NK-92 (cell line): ENCODE measurements around the gene HCFC1.
A peak's percentile ranks its signal among the peaks of the same experiment; 100 is the strongest.

Experiments used
- DNase-seq: peaks from one replicate; lab custom pipeline; 2025; ENCODE audit not compliant: unreplicated experiment; lab: John Stamatoyannopoulos, UW

HCFC1 gene

DNA sequence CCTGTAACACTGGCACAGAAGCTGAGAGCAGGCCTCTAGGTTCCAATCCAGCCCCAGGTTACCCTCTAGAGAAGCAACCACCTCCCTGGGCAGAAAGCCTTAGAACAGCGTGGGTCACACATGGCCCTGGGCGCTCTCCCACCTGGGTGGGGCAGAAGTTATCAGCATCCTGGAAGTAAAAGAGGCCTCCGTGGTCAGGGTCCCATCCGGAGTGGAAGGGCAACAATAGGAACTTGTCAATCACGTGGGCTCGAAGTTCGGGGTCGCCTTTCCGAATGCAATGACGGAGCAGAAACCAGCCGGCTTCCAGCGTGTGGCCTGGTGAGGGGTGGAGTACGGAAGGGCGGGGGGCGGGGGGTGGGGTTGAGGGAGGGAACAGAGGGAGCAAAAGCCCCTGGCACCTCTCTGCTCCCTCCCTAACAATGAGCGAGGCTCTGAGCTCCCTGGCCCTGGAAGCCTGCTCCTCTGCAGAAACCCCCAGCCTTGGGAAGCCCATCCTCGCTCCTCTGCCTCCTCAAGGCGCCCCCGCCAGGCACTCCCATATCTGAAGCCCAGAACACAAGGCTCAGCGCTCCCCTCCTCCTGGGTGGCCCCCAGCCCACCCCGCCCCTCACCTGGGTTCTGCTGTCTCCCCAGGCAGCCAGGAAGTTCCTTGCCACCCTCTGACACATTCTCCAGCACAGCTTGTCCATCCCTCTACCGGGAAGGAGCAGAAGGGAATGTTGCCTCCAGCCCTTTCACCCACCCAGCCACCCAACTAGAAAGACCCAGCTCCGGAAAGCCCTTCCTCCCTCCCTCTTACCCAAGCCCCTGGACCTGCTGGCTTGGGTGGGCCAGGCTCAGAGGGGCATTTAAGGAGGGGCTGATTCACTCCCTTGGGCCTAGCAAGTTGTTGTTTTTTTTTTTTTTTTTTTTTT, 30.0 kb downstream of the HCFC1 start:
- no peak for DNase-seq

DNA sequence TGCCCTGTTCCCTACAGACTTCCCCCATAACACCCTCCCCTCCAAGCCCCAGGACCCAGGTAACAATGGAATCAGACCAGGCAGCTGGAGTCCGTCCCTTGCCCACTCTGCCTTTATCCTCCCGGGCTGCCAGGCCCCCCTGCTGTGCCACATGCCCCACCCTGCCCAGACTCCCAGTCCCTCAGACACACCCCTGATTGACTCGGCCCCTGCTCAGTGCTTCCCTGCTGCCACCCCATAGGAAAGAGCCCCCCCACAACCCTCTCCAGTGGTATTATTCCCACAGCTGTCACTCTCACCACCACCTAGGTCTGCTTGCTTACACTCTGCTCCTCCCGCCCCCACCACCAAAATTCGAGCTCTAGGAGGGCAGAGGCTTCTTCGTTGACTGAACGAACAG, 32.0 kb downstream of the HCFC1 start:
- DNase-seq, result no peak

DNA sequence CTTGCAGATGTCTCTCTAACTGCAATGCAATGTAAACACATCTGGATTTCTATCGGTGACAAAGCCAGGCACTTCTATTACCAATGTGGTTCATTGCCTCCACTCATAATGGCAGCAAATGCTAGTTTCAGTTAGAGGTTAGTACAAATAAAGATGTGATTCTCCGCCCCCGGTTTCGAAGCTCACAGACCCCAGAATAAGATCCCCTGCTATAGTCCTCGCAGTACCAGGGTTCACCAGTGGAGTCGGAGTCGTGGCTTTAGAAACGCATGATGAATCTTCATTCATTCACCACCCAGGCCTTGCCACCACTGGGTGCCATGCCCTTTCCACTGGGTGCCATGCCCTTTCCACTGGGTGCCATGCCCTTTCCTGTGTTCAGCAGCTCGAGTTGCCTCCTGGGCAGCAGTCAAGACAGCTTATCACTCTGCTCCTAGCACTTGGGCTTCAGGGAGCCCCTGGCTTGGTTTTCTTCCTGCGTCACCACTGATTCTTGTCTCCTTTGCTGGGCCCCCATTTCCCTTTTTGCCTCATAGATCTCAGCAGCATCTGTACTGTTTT, 33.3 kb downstream of the HCFC1 start:
- no peak for DNase-seq

DNA sequence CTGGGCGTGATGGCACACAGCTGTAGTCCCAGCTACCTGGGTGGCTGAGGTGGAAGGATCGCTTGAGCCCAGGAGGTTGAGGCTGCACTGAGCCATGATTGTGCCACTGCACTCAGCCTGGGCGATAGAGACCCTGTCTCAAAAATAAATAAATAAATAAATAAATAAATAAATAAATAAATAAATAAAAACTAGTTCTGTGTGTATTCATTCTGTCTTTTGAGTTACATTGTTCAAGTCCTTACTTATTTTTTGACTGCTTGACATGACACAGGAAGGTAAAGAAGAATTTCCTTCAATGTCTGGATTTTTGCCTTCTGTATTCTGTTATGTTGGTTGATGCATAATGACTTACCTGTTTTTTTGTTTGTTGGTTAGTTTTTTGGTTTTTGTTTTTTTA, 34.6 kb downstream of the HCFC1 start:
- no peak for DNase-seq

DNA sequence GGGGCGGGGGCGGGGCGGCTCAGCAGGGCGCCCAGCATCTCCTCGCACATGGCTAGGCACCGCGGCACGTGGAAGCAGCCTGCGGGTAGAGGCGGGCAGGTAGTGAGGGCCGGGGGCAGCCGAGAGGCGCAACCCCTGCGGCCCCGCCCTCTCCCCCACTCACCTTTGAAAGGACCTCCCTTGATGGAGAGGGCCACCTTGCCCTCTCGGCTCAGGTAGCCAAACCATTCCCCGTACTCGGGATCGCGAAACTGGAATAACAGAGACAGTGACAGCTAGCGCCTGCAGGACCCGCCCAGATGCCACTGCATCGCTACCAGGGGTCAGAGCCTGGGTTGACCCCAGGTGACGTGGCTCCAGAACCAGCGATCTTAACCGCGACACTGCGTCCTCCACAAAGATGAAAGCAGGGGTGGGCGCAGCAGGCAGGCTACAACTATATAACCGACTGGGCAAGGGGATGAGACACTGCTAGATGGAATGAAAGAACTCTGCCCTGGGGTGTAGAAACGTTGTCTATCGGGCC, 36.2 kb downstream of the HCFC1 start:
- no peak for DNase-seq

DNA sequence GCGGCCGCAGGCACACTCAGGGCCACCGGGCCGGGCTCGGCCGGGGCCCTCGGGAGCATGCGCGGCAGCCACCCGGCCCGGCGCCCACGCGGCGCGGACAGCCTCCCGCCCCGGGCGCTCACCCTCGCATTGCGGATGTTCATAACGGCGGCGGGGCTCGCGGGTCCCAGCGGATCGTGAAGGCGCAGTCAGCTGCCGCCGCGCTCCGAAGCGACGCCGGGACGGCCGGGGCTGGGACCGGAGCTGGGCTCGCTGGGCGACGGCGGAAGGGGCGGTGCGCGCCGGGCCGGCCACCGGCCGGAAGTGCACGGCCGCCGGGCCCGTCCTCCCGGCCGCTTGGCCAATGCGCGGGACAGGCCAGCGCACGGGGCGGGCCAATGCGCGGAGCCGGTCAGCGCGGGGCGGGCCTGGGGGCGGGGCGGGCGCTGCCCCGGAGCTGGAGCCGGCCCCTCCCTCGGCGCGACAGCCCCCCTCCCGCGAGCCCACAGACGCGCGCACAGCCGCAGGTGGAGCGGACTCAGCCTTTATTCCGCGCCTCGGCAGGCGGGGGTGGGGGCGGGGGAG, 36.8 kb downstream of the HCFC1 start, which contains the start of gene NAA10:
TSS of gene NAA10 (minus strand) at position 276 of the 564 bp plus-strand sequence. CDS start at position 143, 133 bp downstream.
- DNase-seq, result no peak

DNA sequence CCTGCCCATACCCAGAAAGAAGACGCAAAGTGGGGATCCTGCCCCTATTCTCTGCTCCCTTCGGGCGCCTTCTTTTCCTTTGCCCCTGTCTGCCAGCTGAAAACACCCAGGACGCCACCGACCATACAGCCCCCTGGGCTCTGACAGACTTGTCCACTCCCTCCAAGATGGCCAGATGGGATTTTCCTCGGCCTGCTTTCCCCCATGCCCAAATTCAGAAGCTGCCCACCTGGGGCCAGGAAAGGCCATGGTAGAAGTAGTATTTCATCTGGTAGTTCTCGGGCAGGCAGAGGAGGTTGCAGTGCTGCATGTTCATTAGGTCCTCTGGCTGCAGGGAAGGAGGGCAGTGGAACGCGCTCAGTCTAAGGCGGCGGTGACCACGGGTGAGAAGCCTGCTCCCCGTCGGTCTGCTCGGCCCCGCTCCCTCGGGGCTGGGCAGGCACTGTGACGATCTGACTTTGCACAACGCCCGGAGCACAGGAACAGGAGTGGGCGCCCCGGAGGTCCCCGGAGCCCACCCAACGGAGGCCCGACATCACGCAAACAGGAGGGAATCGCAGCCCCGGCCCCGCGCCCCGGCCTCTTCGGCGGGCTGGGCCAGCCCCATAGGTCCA, 37.4 kb downstream of the HCFC1 start:
- DNase-seq, result no peak

DNA sequence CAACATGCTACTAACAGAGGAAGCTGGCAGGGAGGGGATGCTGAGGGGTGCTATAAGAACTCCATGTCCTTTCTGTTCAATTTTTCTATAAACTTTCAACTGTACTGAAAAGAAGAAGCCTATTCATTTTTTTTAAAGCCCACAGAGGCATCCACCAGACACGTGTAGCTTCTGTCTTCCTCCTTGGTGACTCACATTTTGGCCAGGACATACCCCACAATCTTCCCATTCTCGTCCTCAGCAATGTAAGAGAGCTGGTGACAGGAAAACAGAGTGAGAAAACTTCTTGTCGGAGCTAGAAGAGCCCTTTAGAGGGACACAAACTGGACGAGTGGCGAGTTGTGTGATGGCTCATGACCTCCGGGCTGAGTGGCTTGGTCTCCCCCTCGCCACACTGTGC, 37.9 kb downstream of the HCFC1 start:
- no peak for DNase-seq

DNA sequence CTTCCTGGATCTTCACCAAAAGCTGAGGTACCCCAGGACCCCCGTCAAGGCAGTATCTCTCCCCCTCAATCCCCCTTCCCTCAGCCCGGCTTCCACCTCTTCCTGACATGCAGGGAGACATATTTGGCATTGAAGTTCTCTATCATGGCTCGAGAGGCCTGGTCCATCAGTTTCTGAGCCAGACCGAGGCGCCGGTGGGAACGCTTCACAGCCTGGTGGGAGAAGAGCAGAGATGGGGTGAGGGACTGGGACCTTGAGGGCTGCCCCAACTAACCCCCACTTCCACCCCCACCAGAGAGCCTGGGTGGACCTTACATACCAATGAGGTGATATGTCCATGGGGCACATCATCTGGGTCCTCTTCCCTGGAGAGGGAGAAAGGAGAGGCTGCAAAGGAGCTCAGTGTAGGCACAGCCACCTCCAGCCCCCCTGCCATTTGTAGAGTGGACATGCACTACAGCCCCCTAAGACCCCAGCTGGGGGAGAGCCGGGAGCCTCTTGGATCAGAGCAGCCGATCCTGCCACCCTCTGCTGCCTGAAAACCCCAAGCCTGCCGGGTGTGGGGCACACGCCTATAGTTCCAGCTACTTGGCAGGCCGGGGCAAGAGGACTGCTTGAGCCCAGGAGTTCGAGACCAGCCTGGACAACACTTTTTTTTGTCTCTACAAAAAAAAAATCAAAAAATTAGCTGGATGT, 39.2 kb downstream of the HCFC1 start:
- DNase-seq, result no peak

DNA sequence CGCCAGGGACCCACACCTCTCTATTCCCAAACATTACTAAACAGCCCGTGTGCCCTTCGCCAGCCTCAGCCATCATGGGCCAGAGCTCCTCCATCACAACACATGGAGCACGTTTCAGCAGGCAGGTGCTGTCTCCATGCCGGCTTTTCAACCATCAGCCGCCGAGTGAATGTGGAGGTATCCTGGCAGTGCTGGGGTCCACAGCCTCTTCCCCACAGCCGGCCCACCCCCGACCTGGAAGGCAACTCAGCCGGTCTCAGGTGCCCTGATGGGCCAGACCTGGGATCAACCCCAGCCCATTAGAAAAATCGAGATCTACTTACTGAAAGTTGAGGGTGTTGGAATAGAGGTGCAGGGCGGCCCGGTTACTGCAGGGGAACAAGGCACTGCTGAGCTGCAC, 39.9 kb downstream of the HCFC1 start:
- DNase-seq, result no peak

DNA sequence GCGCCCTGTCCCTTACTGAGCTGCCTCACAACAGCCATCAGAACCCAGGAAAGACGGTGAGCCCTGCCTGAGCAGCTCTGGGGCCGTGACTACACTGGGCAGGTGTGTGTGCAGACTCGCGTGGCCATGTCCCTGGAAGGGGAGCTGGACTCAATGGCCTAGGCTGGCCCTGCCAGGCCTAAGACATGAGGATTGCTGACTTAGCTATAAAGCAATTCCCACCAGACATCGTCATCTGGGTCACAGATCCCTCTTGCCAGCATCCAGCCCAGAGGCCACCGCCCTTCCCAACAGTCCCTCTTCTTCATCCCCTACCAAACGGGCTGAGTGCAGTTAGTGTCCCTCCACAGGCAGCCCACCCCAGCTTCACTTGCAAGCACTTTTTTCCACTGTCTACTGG, 40.5 kb downstream of the HCFC1 start:
- no peak for DNase-seq

DNA sequence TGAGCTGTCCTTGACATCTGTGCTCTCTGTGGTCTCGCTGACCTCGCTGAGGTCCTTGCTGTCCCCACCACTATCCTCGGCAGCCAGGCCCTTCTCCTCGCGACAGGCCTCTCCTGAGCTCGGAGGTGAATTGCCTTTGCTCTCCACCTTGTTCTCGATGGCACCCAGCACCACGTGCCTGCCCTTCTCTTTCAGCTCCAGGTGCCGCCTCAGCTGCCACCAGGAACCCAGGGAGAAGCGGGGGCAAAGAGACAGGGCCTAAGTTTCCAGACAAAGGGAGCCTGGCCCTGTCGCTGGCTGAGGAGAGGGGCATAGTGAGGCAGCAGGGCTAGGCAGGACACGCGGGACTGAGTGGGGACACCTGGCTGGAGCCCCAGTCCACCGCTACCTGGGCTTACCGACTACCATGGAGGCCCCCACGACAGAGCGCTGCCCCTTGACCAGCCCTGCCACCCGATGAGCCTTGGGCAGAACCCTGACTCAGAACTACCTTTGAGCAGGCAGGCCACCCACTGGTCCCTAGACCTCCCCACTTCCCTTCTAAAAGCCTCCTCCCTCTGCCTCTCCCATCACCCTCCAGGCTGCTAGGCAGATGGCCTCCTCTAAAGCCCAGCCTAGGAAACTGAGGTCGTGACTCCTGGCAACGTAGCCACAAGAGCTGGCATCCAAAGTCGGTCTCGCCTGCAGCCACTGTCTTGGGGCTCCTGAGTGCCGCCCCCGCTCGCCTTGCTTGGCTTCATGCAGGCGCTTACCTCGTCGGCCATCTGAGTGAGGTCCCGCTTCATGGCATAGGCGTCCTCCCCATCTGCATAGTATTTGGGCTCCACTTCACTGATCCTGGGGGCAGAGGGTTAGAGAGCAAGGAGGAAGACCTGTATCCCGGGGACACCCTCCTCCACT, 41.4 kb downstream of the HCFC1 start:
- no peak for DNase-seq

DNA sequence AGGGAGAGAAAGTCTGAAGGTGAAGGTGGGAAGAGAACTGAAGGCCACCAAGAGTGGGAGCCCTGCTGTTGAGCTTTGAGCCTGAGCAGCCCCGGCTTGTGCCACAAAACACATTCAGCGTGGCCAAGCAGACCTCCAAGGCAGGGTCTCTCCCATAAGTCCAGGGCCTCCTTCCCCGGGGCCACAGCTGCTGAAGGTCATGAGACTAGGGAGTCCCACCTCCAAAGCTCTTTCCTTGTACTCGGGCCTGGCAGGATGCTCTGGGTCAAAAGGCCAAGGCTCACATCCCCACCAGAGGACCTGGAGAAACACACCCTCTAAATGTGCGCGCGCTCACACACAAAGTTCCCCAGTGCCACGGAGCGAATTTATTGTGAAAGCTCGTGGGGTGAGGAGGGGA, 42.0 kb downstream of the HCFC1 start:
- no peak for DNase-seq

DNA sequence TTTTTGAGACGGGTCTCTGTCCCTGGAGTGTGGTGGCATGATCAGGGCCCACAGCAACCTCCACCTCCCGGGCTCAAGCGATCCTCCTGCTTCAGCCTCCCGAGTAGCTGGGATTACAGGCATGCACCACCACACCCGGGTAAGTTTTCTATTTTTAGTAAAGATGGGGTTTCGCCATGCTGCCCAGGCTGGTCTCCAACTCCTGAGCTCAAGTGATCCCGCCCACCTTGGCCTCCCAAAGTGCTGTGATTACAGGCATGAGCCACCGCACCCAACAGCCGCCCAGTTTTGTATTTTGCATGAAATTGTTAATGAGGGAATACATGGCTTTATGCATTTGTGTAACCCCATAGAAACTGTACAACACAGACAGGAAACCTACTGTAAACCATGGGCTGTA, 42.8 kb downstream of the HCFC1 start:
- DNase-seq, result no peak

DNA sequence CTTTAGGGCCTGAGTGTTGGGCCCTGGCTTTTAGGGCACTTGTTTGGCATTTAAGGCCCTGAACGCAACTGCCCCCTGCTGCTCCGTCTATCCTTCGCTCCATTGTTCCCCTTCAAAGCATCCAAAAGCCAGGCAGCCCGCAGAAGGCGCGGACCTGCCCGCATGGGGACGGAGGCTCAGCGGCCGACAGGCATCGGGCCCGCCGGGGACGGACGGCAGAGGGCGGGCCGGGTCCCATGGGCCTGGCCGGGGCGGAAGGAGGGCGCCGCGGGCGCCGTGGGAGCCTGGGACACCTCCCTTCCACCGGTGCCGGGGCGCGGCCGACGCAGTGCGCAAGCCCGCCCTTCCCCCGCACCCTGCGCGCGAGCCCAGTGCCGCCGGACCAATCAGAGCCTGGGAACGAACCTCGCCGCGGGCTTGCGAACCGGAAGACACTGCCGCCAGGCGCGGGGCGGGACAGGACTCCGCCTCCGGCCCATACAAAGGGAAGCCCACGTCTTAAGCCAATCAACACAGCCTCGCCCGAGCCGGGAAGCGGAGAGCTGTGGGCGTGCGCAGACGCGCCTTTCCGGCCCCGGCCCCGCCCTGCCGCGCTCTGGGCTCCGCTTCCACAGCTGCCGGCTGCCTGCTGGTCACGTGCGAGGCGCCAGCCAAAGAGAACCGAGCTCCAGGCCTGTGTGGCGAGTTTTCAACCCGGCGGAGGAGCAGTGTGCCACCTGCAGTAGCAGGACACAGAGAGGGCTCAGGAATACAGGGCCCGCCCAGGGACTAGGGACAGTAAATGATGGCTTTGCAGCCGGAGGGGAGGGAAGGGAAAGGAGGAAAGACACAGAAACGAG, 43.5 kb downstream of the HCFC1 start:
- DNase-seq, result peak; percentile 38

DNA sequence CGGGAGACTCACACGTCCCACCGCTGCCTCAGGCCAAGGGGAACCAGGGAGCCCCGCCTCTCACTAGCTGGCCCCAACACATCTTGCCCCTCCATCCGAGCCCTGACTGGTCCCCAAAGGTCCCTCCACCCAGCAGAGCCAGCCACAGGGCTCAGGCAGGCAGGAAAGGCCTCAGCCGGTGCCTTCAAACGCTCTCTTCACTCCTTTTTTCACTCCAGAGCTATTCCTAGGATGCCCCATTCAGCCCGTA, 44.0 kb downstream of the HCFC1 start:
- DNase-seq, result no peak

DNA sequence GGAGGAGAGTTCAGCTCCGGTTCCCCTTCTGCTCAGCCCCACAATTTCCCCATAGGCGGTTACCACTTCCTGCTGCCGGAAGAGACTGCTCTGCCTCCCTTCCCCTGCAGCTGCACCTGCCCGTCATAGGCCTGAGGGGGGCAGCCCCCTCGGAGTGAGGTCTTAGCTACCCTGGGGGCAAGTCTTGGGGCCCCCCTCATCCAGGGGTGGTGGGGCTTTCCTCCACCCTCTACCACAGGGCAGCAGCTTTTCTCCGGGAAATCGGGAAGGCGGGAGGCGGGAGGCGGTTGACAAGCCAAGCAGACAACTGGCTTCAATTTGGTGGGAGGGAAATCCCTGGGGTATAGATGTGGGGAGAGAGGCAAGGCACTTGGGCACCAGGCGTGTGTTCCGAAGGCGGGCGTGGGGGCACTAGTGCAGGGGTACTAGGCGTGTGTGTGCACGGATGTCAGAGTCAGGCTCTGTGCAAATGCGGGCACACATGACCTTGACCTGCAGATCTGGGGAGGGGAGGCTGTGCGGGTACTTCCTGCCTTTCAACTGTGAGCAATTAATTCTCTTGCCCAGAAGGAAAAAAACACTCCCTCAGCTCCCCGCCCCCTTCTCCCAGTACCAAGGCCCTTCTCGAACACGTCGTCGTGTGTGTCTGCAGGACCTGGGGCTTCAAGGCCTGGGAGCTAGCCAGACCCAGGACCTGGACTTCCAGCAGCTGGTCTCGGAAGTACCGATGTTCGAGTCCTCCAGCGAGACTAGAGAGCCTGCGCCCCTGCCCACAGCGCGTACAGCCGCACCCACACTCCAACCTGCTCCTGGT, 44.6 kb downstream of the HCFC1 start:
- no peak for DNase-seq

DNA sequence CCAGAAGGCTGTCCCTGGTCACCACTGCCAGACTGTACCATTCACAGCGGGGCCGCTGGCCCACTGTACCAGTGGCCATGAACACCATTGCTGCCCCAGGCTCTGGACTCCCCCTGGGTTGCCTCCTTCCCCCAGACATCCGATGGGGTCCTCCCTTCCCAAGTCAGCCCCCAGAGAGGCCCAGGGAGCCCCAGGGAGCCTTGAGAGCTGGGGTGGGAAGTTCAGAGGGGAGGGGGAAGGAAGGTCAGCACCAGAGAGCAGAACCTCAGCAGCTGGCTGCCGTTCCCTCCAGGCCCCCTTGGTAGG, 45.1 kb downstream of the HCFC1 start:
- no peak for DNase-seq
